Lung microvascular endothelial cell (primary cell): ENCODE measurements around the gene CRACR2B. TPM values are rescaled to one million over a fixed set of nuclear protein-coding genes. Genes with fewer than 3 reads are reported as not detected.

Experiments
- DNase-seq, 2 donors: peaks; one replicate each; pipeline versions ENCODE4 v3.0.0 to v3.0.0-alpha.2; 2010; ENCODE audit warnings: low read depth in 2 of 2
- total RNA-seq: library from RNA; depleted of rRNA; stranded (reverse); fragments of >200 nt; gene quantifications from 2 replicates; pipeline ENCODE4 v1.2.1, GENCODE V29; 2014

CRACR2B gene
- total RNA-seq, 1 donor from 2014 or later, result 15.9 TPM

GRCh38 chr11:826227-826621 lies 1.5 kb upstream of the CRACR2B start:
- no peak for DNase-seq

- DNase-seq, result no peak
Observed at GRCh38 chr11:826836-827145, 928 bp upstream of the CRACR2B start.

GRCh38 chr11:827146-827896 lies 398 bp upstream of the CRACR2B start:
- DNase-seq, result no peak

- DNase-seq, result no peak
Observed at GRCh38 chr11:828506-829175, 922 bp downstream of the CRACR2B start.

GRCh38 chr11:829176-829846 lies 1.6 kb downstream of the CRACR2B start:
- peak; percentile 72 to 98 for DNase-seq

- DNase-seq, result peak in 1 of 2 donors; percentile 48
Observed at GRCh38 chr11:829847-830294, 2.2 kb downstream of the CRACR2B start.

GRCh38 chr11:830295-831117 lies 2.8 kb downstream of the CRACR2B start:
- DNase-seq, result peak; percentile 73 to 90

- peak in 1 of 2 donors; percentile 60 for DNase-seq
Observed at GRCh38 chr11:831118-831864, 3.6 kb downstream of the CRACR2B start.

GRCh38 chr11:831961-832528 lies 4.3 kb downstream of the CRACR2B start:
- DNase-seq, result no peak

GRCh38 chr11:832529-833113 lies 4.9 kb downstream of the CRACR2B start, which contains the start of gene CD151:
CD151 (plus strand) TSS chr11:832952; CDS start chr11:836070, 3,118 bp downstream.
- peak; percentile 68 to 72 for DNase-seq

GRCh38 chr11:833114-833791 lies 5.5 kb downstream of the CRACR2B start:
- DNase-seq, result peak; percentile 55 to 61

- no peak for DNase-seq
Observed at GRCh38 chr11:833849-834311, 6.2 kb downstream of the CRACR2B start.

- DNase-seq, result peak; percentile 82 to 83
Observed at GRCh38 chr11:834371-835316, 6.9 kb downstream of the CRACR2B start.

GRCh38 chr11:836274-836673 lies 8.6 kb downstream of the CRACR2B start:
- DNase-seq, result no peak

- no peak for DNase-seq
Observed at GRCh38 chr11:836700-837099, 9.0 kb downstream of the CRACR2B start.

GRCh38 chr11:837189-837989 lies 9.7 kb downstream of the CRACR2B start:
- DNase-seq, result no peak

- DNase-seq, result no peak
Observed at GRCh38 chr11:837990-838307, 10.2 kb downstream of the CRACR2B start.
